ENCODE data around the gene HTR1B. TPM values are rescaled to one million over a fixed set of nuclear protein-coding genes. Genes with fewer than 3 reads are reported as not detected.

Gene HTR1B
- total RNA-seq, 4 donors from 2014 or later: 0.13 TPM; not detected in 3

GRCh38 chr6:77468939-77469338, 5.6 kb upstream of the HTR1B start:
- 87 to 90% methylated on average over 6 of the region's 6 CpGs for WGBS, 2 donors
- Histone ChIP-seq H3K27me3 (peaks cover 0 to 42% (median 5%) of the 10 kb centered on the region in 4 donors), H3K9me3 (no peaks in the 10 kb centered on the region), H3K4me3 (no peak overlapping the region), H3K27ac (no peak overlapping the region), H3K36me3 (no peaks in the 10 kb centered on the region), H3K4me1 (peaks cover 3 to 22% (median 5%) of the 10 kb centered on the region in 3 donors)
- intact Hi-C loops (cut with DNase I): no loop called here
- no peak for TF ChIP-seq POLR2A (IDR thresholded peaks at IDR 0.05)
- TF ChIP-seq, protein P1, sequence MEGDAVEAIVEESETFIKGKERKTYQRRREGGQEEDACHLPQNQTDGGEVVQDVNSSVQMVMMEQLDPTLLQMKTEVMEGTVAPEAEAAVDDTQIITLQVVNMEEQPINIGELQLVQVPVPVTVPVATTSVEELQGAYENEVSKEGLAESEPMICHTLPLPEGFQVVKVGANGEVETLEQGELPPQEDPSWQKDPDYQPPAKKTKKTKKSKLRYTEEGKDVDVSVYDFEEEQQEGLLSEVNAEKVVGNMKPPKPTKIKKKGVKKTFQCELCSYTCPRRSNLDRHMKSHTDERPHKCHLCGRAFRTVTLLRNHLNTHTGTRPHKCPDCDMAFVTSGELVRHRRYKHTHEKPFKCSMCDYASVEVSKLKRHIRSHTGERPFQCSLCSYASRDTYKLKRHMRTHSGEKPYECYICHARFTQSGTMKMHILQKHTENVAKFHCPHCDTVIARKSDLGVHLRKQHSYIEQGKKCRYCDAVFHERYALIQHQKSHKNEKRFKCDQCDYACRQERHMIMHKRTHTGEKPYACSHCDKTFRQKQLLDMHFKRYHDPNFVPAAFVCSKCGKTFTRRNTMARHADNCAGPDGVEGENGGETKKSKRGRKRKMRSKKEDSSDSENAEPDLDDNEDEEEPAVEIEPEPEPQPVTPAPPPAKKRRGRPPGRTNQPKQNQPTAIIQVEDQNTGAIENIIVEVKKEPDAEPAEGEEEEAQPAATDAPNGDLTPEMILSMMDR (IDR thresholded peaks at IDR 0.05): no peak
- no peak for DNase-seq

- Histone ChIP-seq H3K4me3 (peak overlapping the region; percentile 26 to 67 (median 44)), H3K9me3 (no peaks in the 10 kb centered on the region), H3K4me1 (peaks cover 3 to 41% (median 9%) of the 10 kb centered on the region in 3 donors), H3K36me3 (no peaks in the 10 kb centered on the region), H3K27ac (peak overlapping the region in 1 of 4 donors; percentile 30), H3K27me3 (peaks cover 0 to 64% (median 10%) of the 10 kb centered on the region in 4 donors)
- DNase-seq: no peak
- intact Hi-C loops (cut with DNase I): no loop called here
- WGBS, 2 donors: 21 to 26% methylated on average over 29 of the region's 30 CpGs
- TF ChIP-seq, protein P1 (IDR thresholded peaks at IDR 0.05): no peak
- no peak for TF ChIP-seq POLR2A (IDR thresholded peaks at IDR 0.05)
Observed at GRCh38 chr6:77466451-77467437, 3.5 kb upstream of the HTR1B start.

DNA sequence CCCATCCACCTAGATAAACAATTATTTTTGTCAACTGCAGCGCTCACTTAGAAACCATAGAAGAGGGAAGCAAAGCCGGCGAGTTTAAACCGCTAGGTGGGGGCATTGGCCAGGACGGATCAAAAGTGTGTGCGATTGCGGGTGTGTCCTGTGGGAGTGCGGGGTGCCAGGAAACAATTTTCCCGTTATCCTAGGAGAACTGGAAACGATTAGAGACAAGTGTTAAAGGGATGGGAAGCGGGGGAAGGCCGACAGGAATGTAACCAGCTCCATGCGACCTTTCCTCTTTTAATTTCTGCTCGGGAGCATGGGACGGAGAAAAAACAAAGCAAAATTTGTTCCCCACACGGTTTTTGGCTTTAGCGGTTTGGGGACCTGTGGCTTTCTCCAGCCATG, 2.8 kb upstream of the HTR1B start:
- intact Hi-C loops (cut with DNase I): no loop called here
- Histone ChIP-seq H3K9me3 (no peaks in the 10 kb centered on the region), H3K4me3 (peak overlapping the region; percentile 26 to 67 (median 44)), H3K36me3 (no peaks in the 10 kb centered on the region), H3K27me3 (peaks cover 0 to 71% (median 10%) of the 10 kb centered on the region in 4 donors), H3K27ac (peak overlapping the region in 1 of 4 donors; percentile 30), H3K4me1 (peaks cover 3 to 41% (median 9%) of the 10 kb centered on the region in 3 donors)
- WGBS, 2 donors: 0% methylated on average over 16 to 17 of the region's 17 CpGs
- no peak for DNase-seq
- TF ChIP-seq, protein P1 (IDR thresholded peaks at IDR 0.05): peak in 5 of 6 experiments; percentile 17 to 38 (median 29)
- TF ChIP-seq POLR2A (IDR thresholded peaks at IDR 0.05): no peak

- intact Hi-C loops (cut with DNase I): no loop called here
- WGBS, 2 donors: 28 to 32% methylated on average over 7 to 8 of the region's 8 CpGs
- TF ChIP-seq, protein P1 (IDR thresholded peaks at IDR 0.05): no peak
- TF ChIP-seq POLR2A (IDR thresholded peaks at IDR 0.05): no peak
- Histone ChIP-seq H3K4me3 (peak overlapping the region in 3 of 4 donors; percentile 30 to 55 (median 42)), H3K4me1 (peaks cover 3 to 41% (median 9%) of the 10 kb centered on the region in 3 donors), H3K9me3 (no peaks in the 10 kb centered on the region), H3K27ac (peak overlapping the region in 1 of 4 donors; percentile 14), H3K27me3 (peaks cover 0 to 80% (median 10%) of the 10 kb centered on the region in 4 donors), H3K36me3 (no peaks in the 10 kb centered on the region)
- DNase-seq: no peak
Observed at GRCh38 chr6:77464495-77464867, 1.2 kb upstream of the HTR1B start.
